Activated CD8-positive, alpha-beta memory T cell treated with anti-CD3 and anti-CD28 coated beads, Interleukin-2, amount 50 U/mL, for 1 hour (primary cell): ENCODE measurements around the gene TWF2.

Source experiments
- DNase-seq: peaks from one replicate; pipeline ENCODE4 v3.0.0-alpha.2; 2020; ENCODE audit errors: extremely low read depth

The TWF2 gene

DNA sequence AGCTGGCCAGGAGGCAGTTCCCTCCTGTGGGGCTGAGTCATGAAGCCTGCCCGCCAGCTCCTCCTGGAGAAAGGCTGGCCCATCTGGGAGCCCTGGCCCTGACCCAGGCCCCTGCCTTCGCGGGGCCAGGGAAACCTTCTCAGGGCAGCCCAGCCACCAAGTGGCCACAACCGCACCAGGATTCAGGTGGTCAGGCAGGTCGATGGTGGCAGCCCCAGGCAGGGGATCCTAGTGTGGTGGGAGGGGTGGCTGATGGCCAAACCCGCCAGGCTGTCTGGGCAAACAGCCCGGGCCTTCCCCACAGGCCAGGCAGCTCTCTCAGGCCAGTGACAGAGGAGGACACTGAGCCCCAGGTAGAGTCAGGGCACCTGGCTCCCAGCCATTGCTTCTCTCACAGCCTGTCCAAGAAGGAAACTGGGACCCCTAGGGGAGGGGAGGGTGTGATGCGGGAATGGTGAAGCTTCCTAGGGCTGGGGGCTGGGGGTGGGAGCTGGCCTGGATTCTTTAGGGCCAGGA is 1.2 kb downstream of the TWF2 start:
- DNase-seq = no peak

DNA sequence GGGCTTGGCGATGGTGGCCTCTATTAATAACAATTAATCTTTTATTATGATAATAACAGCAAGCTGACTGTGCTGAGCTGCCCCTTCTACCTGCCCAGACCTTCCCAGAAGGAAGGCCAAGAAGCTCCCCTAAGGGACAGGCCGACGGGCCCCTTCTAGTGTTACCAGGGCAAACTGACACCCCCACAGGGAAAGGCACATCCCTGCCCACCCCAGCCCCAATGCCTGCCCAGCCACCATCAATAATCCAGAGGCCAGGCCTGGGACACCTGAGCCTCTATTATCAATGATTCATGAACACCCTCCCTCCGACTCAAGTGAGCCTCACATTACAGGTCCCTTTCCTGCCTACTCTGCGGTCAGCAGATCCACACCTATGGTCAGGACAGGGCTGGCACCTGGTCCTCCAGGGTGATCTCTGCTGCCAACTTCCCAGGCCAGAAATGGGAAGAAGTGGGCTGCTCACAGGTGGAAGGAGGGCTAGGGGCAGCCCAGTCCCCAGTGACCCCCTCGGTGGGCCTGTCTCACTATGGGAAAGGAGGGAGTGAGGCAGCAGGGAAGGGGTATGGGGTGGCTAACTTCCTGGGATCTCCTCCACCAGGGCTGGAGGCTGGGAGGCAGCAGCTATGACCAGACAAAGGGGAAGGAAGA is 1.8 kb downstream of the TWF2 start:
- DNase-seq = no peak

GRCh38 chr3:52236424-52236886 is 2.5 kb downstream of the TWF2 start:
- DNase-seq = no peak

DNA sequence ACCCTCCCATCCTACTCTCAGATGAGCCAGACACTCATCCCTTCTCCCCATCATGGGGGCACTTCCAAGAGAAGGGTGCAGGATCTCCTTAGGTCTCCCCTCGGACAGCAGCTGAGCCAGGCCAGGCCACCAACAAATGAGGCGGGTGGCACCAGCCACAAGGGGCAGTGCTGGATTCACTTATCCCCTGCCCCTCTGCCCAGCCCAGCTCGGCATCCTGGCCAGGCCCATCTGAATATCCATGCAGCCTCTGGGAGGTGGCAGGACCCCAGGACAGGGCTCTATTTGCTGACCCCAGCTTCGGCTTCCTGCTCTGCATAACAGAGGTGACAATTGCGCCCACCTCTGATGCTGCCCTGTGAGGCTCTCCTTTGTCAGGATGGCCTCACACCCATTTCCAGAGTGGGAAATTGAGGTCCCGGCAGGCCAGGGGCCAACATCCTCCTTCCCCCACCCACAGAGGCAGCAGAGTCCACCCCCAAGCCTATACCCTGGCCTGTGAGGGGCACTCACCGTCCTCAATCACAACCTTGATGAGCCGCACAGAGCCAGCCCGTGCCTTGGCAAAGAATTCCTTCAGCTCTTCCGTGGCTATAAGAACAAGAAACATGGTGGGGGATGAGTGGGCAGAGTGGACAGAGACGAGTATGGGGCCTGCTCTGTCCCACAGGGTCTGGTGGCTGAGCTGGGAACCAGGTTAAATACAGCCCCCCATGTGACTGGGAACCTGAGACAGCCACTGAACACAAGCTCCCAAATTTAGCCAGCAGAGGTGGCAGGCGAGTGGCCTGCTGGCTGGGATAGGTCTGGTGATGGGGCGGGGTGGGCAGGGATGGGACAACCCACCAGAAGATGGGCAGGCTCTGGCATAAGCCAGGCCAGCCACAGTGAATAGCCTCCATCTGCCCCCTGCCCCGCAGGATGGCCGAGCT is 4.2 kb downstream of the TWF2 start:
- no peak for DNase-seq

- no peak for DNase-seq
These were observed 5.0 kb downstream of the TWF2 start for GRCh38 chr3:52233968-52234367.

- no peak for DNase-seq
These were observed 5.8 kb downstream of the TWF2 start for GRCh38 chr3:52233108-52233591.

- no peak for DNase-seq
These were observed 6.5 kb downstream of the TWF2 start for GRCh38 chr3:52232279-52233107.

DNA sequence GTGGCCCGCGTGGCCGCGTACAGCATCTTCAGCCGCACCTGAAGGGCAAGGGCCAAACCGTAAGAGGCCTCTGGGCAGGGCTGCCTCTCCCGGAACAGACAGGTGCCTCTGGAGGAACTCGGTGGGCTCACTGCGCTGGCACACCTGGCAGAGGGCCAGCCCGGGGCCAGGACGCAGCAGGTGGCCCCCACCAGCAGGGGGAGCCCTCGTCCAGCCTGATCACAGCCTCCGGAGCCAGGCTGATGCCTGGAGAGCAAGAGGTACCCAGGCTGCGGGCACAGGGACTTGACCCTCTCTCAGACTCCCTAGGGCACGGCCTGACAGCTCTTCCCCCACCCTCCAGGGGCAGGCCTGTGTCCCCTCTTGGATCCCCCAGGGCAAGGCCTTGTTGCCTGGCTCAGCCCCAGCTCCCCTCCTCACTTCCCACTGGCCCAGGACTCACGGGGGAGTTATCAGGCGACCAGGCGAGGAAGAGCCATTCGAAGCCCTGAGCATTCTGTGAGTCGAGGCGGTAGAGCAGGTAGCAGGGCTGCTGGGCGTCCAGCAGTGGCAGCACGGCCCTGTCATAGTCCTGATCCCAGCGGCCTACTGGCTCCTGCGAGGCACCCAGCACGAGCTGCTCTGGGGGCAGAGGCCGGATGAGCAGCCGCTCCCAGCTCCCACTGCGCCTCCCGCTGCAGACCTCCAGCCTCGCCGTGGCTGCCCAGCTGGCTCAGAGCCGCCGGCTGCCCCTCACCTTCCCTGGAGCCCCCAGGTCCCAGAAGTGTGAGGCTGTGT is 7.3 kb downstream of the TWF2 start:
- DNase-seq = peak; percentile 68

DNA sequence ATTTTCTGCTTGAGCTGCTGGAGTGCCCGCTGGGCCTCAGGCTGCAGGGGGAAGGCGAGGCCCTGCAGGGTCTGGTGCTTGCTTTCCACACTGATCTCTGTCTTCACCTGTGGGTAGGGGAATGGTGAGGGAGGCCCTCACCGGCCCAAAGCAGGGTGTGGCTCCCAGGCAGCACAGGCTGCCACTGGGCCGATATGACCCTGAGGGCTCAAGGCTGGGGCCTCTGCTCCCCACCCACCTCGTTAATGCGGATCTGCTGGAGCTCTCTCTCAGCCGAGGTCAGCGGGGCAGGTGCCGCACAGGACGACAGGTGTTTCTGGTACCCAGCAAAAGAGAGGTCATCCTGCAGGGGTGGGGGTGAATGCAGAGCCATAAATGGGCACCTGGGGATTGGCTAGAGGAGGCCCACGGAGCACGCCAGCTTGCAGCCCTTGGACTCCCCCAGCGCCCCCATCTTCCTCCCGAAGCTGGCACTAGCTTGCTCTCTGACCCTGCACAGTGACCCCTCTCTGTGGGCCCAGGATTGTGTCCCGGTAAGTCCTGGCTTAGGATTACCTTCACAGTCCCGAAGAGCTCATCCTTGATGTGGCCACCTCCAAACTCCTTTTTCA is 8.0 kb downstream of the TWF2 start:
- DNase-seq = no peak

DNA sequence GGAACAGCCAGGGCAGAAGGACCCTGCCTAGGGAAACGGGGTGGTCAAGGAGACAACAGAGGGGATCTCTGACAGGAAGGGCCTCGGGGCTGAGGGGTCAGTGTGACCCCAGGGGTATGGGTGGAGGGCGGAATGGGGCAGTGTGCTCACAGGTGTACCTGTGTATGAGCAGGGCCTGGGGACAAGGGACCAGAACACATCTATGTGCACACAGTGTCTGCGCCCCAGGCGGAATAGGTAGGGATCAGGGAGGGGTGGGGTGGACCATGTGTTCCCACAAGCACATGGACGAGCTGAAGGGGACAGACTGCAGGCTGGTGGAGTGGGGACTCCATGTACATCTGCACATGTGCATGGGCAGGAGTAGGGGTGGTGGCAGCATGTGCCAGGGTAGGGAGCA is 8.5 kb downstream of the TWF2 start:
- DNase-seq = no peak

GRCh38 chr3:52229656-52230055 is 9.3 kb downstream of the TWF2 start:
- no peak for DNase-seq

- DNase-seq = no peak
These were observed 10.1 kb downstream of the TWF2 start for GRCh38 chr3:52228751-52229291.

DNA sequence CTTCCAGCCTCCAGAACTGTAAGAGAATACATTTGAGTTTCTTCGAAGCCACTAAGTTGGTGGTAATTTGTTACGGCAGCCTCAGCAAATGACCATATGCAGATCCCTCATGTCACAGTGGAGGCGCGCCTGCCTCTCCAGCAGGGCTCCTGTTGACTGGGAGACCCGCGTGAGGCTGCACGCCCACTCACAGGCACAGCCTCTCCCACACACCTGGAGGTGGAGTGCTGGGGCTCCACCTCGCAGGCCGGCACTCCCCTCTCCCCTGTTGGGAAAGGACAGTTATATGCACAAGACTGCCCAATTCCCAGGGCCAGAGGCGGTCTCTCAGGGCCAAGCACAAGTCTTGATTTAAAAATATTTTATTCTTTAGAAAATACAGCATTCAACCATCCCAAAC is 10.7 kb downstream of the TWF2 start:
- DNase-seq = no peak

- no peak for DNase-seq
These were observed 11.2 kb downstream of the TWF2 start for GRCh38 chr3:52227766-52228165.

DNA sequence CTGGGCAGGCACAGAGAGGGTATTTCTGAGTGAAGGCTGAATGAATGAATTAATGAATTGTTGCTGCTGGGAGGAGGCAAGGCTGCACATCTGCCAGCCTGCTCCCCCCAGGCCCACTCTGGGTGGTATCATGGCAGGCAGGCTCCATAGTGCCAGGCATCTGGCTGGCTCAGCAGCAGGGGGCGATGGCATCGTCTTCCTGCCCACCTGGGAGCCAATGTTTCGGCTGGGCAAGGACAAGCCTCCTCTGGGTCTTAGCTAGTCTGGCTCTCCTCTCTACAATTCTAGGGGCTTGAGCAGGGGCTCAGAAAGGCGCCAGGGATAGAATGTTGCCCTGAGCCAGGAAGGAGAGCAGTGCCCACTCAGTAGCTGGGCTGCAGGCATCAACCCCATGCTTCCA is 11.8 kb downstream of the TWF2 start:
- DNase-seq = no peak

- no peak for DNase-seq
These were observed 12.6 kb downstream of the TWF2 start for GRCh38 chr3:52226229-52226817.

GRCh38 chr3:52225452-52226228 is 13.3 kb downstream of the TWF2 start, which contains the start of gene TLR9:
Gene TLR9, minus strand, starts transcription at chr3:52225645. Its CDS starts 116 bp downstream, at chr3:52225529.
- DNase-seq = no peak

- no peak for DNase-seq
These were observed 15.2 kb downstream of the TWF2 start for GRCh38 chr3:52223449-52224408.
